Measurements from ENCODE around the gene HSF4.
"Not testable (repeated sequence)": the region's sequence is repeated elsewhere in the genome, so short reads cannot be mapped to it uniquely, and the experiment has no call there.

Gene HSF4

DNA sequence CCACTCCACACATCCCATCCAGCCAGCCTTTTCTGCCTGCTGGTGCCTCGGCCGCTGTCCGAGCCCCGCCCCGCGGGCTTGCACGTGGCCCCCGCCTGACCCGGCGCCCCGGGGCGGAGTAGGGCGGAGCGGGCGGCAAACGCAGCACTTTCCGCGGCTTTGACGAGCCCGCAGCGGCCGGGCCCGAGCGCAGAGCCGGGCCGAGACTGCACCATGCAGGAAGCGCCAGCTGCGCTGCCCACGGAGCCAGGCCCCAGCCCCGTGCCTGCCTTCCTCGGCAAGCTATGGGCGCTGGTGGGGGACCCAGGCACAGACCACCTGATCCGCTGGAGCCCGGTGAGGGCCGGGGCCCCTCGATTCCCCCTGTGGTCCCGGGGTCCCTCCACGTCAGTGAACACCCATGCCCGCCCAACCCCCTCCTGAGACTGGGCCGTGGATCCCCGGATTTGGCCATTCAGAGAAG lies at the start of gene HSF4:
Gene HSF4, plus strand, starts transcription at position 147 of the 463 bp plus-strand sequence. Its CDS starts 67 bp downstream, at position 214.
- no peak for DNase-seq

DNA sequence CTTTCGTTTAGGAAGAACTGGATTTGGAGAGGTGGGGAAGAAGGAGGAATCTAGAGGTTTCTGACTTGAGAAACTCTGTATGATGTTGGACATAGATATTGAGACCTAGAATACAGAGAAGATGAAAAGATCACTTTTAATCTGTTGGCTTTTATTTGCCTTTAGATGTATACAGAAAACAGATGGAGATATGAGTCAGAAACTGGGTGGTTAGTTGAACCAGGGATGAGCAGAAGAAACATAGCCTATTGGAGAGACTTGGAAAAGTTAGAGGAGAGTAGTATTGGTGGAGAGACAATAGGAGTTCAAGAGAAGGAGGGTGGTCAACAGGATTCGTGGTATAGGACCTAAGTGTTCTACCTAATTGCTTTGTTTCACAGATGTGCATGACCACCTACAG lies 49.8 kb upstream of the HSF4 start:
- DNase-seq: no peak

GRCh38 chr16:67115639-67116038 lies 48.9 kb upstream of the HSF4 start:
- no peak for DNase-seq

DNA sequence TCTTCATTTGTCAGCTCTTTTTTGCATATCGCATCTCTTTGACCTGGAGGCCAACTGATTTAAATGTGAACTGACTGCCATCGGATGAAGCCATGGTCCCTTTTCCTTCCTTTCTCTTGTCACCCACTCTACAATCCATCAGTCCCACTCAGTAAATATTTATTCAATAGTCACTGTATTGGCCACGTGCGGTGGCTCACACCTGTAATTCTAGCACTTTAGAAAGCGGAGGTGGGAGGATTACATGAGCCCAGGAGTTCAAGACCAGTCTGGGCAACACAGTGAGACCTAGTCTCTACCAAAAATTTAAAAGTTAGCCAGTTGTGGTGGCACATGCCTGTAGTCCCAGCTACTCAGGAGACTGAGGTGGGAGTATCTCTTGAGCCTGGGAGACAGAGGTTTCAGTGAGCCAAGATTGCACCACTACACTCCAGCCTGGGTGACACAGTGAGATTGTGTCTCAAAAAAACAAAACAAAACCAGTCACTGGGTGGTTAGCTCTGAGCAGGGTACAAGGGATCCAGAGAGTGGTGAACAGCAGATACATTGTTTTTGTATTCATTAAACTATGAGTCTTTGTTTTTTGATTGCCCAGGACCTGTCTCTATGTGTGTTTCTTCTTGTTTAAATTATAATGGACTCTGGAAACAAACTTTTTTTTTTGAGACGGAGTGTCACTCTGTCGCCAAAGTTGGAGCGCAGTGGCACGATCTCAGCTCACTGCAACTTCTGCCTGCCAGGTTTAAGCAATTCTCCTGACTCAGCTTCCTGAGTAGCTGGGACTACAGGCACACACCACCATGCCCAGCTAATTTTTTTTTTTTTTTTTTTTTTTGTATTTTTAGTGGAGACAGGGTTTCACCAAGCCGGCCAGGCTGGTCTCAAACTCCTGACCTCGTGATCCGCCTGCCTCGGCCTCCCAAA lies 47.9 kb upstream of the HSF4 start:
- no peak for DNase-seq

- no peak for DNase-seq
These were observed 46.8 kb upstream of the HSF4 start for GRCh38 chr16:67117716-67118115.

DNA sequence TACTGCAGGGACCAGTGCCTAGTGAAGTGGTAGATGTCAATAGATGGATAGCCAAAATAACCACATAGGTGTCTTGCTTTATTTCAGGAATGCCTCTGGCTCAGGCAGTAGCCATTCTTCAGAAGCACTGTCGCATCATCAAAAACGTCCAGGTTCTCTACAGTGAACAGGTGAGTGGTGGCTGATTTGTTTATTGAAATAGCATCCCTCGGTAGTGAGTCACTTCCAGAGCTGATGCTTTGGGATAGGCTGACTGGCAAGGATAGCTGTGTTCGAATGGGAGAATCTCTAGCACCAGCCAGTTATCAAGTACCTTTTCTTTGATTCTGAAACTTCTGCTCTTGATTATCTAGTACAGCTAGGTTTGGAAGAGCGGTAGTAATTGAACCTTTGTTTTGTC lies 44.5 kb upstream of the HSF4 start:
- no peak for DNase-seq

DNA sequence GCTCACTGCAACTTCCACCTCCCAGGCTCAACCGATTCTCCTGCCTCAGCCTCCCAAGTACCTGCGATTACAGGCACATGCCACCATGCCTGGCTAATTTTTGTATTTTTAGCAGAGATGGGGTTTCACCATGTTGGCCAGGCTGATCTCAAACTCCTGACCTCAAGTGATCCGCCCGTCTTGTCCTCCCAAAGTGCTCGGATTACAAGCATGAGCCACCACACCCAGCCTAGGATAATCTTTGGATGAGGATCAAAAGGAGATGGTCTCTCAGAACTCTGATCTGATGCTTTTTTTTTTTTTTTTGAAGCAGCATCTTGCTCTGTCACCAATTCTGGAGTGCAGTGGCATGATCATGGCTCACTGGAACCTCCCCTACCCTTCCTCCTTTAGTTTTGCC lies 41.7 kb upstream of the HSF4 start:
- not testable (repeated sequence) for DNase-seq

- DNase-seq: no peak
These were observed 36.1 kb upstream of the HSF4 start for GRCh38 chr16:67128417-67128816.

DNA sequence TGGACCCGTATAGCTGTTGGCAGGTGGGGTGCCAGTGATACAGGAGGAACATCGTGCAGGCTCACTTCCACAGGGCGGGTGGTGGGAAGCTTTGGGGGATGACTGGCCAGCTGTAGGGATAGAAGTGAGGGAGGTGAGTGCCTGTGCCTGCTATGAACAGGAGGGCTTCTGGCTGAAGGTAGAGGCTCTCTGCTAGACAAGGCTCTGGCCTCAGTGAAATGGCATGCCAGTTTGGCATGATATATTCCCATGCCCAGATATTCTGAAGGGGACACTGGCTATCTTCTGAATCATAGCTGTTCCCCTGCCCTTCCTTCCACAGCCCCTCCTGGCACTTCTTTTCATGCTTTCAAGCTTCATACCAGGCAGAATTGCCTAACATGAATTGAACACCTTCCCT lies 35.7 kb upstream of the HSF4 start:
- no peak for DNase-seq

GRCh38 chr16:67129422-67129821 lies 35.1 kb upstream of the HSF4 start:
- DNase-seq: no peak

GRCh38 chr16:67137605-67138004 lies 26.9 kb upstream of the HSF4 start:
- DNase-seq: no peak

GRCh38 chr16:67141391-67141790 lies 23.2 kb upstream of the HSF4 start:
- DNase-seq: no peak

- DNase-seq: no peak
These were observed 22.2 kb upstream of the HSF4 start for GRCh38 chr16:67142342-67142741.

DNA sequence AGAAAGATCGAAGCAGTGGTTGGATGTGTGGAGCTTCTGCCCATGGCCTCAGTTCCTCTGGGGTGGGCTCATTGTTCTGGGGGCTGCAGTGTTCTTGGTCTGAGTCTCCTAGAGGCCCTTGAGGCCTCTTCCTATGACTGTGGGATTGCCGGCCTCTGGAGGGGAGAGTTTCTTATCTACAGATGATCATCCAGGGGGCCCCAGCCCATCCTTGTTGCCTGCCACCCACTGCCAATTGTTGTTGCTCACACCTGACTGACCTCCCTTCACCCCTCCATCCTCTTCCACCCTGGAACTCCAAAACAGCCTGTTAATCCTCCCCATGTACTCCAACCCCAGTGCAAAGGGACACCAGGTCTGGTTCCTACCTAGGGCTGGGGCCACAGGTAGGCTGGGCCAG lies 19.6 kb upstream of the HSF4 start:
- DNase-seq: no peak

- DNase-seq: no peak
These were observed 18.8 kb upstream of the HSF4 start for GRCh38 chr16:67145746-67146145.

DNA sequence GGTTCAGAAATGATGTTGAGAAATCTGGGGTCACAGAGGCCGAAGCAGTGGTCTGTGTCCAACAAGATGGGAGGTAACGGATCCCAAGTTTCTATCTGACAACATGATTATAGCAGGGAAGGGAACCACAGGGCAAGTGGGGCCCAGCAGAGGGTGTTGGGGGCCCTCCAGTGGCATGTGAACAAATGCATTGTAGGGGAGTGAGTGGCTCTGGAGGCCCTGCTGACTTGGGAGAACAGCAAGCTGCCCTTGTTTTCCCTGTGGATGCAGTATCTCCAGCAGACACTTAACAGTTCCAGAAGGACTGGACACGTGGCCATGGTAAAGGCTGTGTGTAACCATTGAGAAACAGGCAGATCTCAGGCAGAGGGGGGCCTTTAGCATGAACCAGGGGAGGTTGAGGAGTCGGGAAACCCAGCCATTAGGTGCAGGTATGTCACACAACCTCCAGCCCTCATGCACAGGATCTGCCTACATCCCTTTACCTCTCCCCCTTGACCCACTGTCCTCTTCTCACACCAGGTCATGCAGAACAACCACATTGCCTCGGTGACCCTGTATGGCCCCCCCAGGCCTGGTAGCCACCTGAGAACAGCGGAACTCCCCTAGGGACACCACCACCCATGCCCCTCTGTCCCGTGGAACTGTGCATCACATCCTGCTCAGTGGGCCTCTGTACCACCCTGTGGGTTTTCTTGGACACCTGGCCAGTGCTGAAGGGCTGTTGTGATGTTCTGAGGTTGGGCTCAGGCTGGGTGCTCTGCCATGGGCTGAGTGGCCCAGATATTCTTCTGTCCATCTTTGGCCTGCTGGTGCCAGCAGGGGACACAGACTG lies 17.8 kb upstream of the HSF4 start:
- no peak for DNase-seq

DNA sequence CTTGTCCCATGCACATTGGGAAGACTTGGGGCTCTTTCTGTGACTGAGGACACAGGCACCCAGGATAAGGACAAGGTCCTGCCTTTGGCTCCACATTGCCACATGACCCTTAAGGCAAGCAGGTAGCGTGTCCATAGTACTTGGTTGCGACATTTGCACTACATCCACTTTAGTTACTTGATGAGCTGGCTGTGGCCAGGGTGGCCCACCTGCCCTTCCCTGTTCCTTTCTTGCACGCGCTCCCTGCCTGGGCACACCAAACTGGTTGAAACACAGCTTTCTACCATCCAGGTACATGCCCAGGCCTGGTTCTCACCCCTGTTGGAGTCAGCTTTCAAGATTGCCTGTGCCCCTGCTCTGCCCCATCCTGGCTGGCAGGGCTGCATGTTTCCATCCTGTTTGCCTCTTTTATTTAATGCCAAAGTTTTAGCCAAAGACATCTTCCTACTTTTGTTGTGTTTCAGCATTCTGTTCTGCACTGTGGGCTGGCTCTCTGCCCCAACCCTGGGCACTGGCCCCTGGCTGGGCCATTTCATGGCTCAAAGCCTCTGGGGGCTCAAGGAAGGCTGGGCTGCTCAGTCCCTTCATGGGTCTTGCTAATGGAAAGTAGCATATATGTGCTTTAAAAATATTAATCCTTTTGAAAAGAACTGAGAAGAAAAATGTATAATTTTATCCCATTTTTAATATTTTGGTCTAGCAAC lies 17.0 kb upstream of the HSF4 start:
- no peak for DNase-seq

GRCh38 chr16:67148221-67148620 lies 16.3 kb upstream of the HSF4 start:
- no peak for DNase-seq

DNA sequence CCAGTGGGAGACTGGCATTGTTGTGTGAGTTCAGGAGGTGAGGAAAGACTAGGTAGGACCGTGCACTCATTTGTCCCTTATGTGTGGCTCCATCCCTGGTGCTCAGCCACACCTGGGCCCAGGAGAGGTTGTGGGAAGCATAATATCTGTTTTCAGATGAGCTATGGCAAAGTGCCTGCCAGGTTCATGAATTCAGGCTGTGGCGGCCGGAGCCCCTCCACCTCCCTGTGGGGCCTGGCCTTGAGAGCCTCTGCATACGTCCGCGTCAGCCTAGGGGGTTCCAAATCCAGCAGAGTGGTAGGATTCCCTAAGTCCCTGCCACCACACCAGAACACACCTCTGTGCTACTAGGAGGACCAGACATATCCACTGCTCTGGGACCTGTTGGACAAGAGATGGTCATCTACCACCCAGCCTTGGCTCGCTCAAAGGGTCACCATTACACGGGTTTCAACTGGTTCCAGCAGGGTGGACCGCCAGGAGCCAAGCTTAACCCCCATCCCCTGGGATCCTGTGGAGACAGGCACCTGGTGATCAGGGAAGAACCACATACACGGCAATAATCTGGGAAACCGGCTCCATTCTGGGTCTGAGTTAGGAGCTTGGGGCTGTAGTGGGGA lies 15.8 kb upstream of the HSF4 start:
- DNase-seq: no peak

GRCh38 chr16:67149276-67150046 lies 15.1 kb upstream of the HSF4 start:
- no peak for DNase-seq

GRCh38 chr16:67150047-67150832 lies 14.3 kb upstream of the HSF4 start:
- peak; percentile 53 for DNase-seq

All from CD4-positive, alpha-beta T cell treated with Interleukin-17A for 4 hours (primary cell).